ENCODE results near the gene DPY30.
"Not testable (repeated sequence)": the region's sequence is repeated elsewhere in the genome, so short reads cannot be mapped to it uniquely, and the experiment has no call there.

DPY30 gene

DNA sequence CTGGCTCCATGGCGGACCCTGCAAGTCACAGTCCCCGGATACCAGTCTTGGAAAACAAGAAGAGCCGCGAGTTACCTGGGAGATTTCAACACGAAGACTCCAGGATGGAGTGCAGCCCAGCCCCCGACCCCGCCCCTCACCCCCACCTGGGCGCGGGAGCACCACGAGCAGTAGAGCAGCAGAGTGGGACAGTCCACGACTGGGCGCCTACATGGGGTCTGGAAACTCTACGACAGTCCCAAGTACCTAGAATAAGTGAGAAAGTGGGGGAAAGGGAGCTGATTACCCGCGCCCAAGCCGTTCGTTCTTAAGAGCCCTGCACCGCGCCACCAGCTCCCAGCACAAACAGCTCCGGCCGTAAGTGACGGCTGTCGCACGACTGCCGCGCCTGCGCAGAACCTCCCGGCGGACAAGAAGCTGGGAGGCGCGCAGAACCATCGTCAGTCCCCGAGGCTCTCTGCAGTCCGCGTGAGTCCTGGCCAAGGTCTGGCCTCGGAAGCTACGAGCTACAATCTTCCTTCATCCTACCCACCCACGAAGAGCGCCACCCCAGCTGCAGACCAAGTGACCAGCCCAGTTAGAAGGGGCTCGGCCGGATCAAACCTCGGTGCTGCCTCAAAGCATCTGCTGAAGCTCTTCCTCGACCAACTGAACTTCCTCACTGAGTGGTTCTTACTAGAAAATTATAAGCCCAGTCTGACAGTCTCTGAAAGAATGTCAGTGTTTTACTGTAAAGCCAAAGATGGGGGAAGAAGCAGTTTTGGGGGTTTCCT lies at the start of gene DPY30:
Gene DPY30, minus strand, starts transcription at position 359 of the 773 bp plus-strand sequence. Its CDS starts 349 bp downstream, at position 10.
- DNase-seq: peak; percentile 92

DNA sequence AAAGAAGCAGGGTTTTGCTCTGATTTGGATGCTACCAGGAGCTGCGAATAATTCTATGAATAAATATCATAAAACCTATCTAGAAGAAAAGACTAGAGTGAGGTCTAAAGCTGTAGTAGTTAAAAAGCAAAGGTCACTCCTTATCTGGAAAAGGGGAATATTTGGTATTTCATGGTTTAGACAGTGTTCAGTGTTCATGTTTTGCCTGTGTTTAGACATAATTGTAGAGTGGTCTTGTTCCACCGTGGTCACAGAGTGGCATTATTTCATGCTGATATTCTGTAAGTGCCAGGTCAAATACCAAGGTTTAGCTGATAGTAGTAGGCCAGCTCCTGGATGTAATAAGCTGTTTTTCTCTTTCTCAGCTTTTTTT lies 34.5 kb upstream of the DPY30 start:
- no peak for DNase-seq

DNA sequence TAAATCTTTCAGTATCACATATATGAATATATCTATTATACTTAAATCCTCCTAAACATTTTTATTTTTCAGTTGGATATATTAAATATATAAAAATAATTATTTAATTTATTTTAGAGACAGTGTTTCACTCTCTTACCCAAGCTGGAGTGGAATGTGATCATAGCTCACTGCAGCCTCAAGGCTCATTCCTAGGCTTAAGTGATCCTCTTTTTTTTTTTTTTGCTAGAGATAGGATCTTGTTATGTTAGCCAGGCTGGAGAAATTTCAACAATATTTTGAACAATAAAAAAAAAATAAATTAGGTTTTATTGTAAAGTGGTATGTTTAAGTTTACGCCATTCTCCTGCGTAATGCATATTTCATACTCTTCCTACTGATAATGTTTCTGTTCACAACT lies 27.9 kb upstream of the DPY30 start:
- DNase-seq: no peak

DNA sequence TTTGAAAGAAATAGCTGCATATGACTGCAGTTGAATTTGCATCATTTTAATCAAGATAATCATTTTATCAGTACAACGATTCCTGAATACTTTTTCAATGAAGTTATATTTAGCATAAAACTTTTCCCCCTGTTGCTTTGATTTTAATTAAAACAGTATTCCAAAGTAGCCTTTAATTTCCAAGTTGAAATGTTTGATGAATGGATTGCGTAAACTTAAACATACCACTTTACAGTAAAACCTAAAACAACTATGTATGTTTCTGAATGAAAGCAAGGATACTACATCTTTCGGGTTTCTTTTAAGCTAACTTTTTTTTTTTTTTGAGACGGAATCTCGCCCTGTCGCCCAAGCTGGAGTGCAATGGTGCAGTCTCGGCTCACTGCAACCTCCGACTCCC lies 25.1 kb upstream of the DPY30 start:
- DNase-seq: no peak

DNA sequence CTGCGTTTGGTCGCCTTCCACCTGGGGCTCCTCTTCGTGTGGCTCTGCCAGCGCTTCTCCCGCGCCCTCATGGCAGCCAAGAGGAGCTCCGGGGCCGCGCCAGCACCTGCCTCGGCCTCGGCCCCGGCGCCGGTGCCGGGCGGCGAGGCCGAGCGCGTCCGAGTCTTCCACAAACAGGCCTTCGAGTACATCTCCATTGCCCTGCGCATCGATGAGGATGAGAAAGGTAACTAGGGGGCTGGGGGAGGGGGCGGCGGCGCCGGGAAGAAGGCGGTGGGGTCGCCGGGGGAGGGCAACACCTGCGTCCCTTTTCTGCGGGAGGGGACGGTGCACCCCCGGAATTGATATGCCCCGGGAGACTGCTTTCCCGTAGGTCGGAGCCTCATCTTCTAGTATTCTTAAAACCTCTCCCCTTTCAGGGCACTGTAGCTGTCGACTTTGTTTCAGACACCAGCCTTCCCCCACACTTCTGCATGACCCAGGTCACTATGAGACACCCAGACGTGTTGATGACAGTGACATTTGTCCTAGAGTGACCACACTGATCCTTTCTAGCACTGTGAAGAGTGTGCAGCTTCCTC lies 24.5 kb upstream of the DPY30 start:
- DNase-seq: peak; percentile 7 to 12

DNA sequence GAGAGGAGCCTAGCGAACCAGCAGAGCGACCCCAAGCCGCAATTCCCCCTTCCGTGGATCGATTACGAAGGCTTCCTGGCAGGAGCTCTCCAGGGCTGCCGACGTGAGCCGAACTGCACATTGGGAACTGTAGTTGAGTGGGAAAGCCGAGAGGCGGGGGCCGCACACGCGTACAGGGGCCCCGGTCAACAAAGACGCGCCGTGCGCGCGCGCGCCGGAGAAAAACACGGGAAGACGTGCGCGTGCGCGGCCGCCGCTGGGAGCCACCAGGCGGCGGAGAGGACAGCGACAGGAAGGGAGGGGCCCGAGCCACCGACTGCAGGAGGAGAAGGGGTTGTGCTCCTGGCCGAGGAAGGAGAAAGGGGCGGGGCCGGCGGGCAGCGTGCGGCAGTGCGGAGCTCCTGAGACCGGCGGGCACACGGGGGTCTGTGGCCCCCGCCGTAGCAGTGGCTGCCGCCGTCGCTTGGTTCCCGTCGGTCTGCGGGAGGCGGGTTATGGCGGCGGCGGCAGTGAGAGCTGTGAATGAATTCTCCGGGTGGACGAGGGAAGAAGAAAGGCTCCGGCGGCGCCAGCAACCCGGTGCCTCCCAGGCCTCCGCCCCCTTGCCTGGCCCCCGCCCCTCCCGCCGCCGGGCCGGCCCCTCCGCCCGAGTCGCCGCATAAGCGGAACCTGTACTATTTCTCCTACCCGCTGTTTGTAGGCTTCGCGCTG lies 23.9 kb upstream of the DPY30 start, which contains the start of gene SPAST:
Gene SPAST, plus strand, starts transcription at position 247 of the 711 bp plus-strand sequence. Its CDS starts 276 bp downstream, at position 523.
- peak; percentile 95 to 97 for DNase-seq

DNA sequence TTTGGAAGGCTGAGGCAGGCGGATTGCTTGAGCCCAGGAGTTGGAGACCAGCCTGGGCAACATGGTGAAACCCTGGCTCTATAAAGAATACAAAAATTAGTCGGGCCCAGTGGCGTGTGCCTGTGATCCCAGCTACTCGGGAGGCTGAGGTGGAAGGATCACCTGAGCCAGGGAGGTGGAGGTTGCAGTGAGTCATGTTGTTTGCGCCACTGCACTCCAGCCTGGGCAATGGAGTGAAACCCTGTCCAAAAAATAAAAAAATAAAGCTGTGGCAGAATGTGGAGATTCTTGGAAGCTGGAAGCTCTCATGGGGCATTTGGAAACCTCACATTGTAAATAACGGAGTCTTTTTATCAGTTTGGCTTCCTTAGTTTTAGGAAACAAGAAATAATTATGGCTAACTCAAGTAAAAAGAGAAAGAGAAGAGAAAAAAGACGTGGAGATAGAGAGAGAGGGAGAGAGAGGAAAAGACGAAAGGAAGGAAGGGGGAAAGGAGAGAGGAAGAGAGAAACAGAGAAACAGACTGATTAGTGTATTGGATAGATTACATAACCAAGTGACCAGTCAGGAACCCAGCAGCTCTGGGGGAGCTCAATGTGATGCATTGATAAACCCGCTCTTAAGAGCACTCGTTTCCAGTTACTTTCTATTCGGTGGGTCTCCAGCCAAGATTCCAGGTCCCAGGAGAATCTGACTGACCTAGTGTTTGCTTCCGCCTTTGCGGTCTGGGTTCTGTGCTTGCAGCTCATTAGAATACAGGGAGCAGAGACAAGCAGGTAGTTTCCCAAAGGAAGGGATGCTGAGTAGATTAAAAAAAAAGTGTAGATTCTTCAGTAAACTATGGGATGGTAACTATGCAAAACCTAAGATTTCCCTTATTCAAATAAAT lies 22.6 kb upstream of the DPY30 start:
- peak in 1 of 2 donors; percentile 2 for DNase-seq

DNA sequence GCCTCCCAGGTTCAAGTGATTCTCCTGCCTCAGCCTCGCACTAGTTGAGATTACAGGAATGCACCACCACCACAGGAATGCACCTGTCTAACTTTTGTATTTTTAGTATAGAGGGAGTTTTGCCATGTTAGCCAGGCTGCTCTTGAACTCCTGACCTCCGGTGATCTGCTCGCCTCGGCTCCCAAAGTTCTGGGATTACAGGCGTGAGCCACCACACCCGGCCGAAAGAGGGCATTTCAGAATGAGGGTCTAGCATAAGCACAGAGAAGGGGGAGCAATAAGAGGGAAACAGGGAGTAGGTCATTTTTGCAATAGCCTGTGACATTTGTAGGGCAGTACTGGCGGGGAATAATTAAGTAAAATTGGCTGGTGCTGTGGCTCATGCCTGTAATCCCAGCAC lies 21.8 kb upstream of the DPY30 start:
- no peak for DNase-seq

DNA sequence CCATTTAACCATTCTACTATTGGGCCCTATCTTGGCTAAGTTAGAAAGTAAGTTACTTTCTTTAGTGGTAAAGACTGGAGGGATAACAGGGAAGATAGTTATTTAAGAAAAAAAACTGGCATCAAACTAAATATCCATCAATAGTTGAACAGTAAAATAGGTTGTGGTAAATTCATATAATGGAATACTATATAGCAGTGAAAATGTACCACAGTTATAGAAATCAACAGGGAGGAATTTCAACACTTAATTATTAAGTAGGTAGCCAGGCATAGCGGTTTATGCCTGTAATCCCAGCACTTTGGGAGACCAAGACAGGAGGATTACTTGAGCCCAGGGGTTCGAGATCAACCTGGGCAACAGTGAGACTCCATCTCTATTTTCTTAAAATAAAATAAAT lies 20.7 kb upstream of the DPY30 start:
- no peak for DNase-seq

DNA sequence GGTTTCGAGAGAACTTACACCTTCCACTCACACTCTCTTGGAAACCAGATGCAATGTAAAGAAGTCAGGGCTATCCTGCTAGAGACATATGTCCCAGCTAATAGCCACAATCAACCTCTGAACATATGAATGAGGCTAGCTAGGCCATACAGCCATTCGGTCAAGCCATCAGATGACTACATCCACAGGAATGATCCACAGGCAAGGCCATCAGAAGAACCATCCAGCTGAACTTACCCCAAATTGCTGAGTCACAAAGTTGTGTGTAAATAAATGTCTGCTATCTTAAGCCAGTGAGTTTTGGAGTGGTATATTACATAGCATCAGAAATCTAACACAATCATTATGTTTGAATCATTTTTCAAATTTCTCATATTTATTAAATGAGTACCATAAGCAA lies 18.5 kb upstream of the DPY30 start:
- DNase-seq: no peak

DNA sequence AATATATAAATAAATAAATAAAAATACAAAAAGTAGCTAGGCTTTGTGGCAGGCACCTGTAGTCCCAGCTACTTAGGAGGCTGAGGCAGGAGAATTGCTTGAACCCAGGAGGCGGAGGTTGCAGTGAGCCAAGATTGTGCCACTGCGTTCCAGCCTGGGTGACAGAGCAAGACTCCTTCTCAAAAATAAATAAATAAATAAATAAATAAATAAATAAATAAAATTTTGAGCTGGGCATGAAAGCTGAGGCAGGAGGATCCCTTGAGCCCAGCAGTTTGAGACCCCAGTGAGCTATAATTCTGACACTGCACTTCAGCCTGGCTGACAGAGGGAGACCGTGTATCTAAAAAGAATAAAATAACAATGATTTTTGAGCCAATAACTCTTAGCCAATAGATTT lies 15.0 kb upstream of the DPY30 start:
- DNase-seq: not testable (repeated sequence)

DNA sequence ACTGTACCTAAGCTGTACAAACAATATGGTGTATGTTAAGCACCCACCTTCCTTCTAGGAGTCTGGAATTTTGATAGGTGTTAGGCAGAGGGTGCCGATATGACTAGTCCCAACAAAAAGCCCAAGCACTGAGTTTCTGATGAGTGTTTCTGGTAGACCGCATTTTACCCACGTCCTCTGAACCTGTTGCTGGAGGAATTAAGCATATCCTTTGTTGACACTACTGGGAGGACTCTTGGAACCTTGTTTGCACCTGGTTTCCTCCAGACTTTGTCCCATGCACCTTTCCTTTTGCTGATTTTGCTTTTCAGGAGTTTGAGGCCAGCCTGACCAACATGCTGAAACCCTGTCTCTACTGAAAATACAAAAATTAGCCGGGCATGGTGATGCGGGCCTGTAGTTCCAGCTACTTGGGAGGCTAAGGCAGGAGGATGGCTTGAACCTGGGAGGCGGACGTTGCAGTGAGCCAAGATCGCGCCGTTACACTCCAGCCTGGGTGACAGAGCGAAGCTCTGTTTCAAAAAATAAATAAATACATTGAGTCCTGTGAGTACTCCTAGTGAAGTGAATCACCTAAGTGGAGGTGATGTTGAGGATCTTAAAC lies 12.3 kb upstream of the DPY30 start:
- no peak for DNase-seq

DNA sequence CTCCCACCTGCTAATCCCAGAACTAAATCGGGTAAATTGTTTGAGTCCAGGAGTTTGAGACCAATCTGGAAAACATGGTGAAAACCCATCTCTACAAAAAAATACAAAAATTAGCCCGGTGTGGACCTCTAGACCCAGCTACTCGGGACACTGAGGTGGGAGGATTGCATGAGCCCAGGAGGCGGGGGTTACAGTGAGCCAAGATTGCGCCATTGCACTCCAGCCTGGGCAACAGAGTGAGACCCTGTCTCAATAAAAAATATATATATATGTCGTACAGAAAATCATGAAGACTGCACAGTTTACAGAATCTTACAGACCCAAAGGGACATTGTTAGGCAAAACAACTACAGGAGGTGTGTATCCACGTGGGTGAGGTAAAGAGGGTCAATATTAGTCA lies 4.0 kb upstream of the DPY30 start:
- no peak for DNase-seq

DNA sequence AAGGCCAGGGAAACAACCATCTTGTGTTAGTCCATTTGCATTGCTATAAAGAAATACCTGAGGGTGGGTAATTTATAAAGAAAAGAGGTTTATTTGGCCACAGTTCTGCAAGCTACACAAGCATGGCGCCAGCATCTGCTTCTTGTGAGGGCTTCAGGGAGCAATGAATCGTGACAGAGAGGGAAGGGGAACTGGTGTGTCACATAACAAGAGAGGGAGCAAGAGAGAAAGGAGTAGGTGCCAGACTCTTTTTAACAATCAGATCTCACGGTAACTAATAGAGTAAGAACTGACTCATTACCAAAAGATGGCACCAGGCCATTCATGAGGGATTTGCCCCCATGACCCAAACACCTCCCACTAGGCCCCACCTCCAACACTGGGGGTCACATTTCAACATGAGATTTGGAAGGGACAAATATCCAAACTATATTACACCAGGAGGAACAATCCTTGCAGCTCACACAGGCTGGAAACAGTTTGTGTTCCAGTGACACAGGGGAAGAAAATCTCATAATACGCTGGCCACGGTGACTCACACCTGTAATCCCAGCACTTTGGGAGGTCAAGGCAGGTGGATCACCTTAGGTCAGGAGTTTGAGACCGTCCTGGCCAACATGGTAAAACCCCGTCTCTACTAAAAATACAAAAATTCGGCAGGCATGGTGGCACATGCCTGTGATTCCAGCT lies 5.3 kb downstream of the DPY30 start:
- not testable (repeated sequence) for DNase-seq

DNA sequence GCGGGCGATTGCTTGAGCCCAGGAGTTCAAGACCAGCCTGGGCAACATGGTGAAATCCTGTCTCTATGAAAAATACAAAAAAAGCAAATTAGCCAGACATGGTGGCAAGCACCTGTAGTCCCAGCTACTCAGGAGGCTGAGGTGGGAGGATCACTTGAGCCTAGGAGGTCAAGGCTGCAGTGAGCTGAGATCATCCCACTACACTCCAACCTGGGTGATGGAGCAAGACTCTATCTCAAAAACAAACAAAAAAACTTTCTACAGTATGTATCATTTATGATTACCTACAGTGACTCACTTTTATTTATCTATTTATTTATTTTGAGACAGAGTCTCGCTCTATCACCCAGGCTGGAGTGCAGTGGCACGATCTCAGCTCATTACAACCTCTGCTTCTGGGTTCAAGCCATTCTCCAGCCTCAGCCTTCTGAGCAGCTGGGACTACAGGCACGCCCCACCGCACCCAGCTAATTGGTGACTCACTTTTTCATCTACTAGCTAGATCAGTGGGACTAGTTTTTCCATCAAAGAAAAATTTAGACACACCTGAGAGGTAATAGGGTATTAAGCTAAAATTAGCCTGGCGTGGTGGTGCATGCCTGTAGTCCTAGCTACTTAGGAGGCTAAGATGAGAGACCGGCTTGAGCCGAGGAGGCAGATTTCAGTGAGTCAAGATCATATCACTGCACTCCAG lies 20.7 kb downstream of the DPY30 start:
- not testable (repeated sequence) for DNase-seq

DNA sequence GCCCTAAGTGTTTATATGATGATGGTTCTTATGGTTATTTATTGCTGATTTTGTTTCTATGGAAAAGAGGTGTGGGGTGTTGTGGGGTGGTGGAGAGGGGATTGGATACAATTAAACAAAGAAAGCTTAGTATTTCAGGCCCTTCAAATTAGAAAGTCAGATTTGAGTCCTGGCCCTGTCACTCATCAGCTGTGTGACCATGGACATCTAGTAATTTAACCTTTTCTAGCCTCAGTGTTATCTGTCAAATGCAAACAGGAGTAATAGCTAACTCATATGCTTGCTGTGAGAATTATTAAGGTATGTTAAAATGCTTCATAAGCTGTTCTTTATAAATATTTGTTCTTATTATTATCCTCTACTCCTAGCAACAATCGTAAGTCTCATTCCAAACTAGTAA lies 26.7 kb downstream of the DPY30 start:
- no peak for DNase-seq

DNA sequence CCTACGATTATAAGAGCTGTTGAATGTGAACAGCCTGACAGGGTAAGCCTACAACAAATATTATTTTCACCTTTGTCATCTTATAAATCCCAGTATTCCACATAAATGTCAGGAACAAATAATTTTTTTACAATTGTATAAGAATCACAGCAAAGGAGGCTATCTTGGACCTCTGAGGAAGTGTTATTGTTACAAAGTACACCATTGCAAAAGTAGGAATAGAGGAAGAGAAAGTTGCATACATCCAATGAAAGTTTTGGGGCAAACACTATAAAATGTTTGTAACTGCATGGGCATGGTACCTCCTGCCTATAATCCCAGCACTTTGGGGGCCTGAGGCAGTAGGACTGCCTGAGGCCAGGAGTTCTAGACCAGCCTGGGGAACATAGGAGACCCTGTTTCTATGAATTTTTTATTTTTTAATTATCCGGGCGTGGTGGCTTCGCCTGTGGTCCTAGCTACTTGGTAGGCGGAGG lies 28.1 kb downstream of the DPY30 start:
- no peak for DNase-seq

DNA sequence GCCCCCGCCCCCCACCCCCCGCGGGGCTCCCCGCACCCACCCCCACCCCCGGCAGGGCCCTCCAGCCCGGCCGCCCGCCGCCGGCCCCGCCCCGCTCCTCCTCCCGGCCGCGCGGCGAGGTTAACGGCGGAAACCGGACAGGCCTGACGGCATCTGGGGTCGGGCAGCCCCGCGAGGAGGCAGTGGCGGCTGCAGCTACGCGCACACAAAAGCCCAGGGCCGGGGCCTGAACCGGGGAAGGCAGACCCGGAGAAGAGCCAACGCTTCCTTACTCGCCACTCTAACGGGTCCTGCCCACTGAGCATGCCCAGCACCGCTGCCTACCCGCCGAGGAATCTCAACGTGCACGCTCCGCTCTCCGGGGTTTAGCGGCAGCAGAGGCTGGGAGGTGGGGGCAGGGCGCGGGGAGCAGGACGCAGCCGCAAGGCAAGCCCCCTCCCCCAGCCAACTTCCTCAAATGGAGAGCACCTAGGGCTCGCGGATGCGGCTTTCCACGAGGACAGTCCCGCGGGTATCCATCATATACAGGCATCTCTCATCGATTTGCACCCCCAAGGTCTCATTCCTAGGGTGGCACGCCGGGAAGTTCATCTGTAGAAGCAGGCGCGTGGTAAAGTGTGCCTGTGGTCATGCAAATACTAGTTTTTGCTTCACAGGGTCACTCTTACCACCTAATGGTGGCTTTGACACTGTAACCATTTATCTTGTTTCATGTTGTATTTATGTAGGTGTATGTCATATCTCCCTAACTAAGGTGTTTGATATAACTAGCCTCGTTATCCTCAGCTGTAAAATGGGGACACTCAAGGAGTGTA lies 28.7 kb downstream of the DPY30 start, which contains the start of gene MEMO1:
Gene MEMO1, minus strand, starts transcription at position 339 of the 815 bp plus-strand sequence. CDS start 761 bp downstream, outside the sequence.
- peak; percentile 89 to 93 for DNase-seq

DNA sequence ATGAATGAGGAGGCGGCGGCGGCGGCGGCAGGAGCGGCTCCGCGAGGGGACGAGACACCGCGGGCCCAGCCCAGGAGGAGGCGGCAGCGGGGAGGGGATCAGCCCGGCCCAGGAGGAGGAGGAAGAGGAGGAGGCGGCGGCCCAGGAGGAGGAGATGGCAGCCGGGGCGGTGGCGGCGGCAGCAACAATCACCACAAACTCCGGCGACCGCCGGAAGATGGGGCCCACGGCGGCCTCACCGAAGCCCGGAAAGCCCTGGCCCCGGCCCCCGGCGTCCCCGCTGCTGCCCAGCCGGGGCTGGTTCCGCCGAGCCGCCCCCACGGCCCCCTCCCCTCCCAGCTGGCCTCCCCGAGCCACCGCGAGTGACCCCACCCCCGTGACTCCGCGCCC lies 29.3 kb downstream of the DPY30 start:
- peak; percentile 73 to 77 for DNase-seq
